HepG2 (cell line): ENCODE measurements around the gene KISS1. TPM values are rescaled to one million over a fixed set of nuclear protein-coding genes. Genes with fewer than 3 reads are reported as not detected.

Source experiments
- HDAC6 ChIP-seq: fragments of 200-600 bp; sonication (generic); IDR thresholded peaks from 2 replicates; pipeline ENCODE4 v1.7.0; 2017; ENCODE audit warnings: mild to moderate bottlenecking, antibody characterized with exemption, low read length, low read depth
- HHEX ChIP-seq: IDR thresholded peaks from 2 replicates; pipeline ENCODE4 v1.6.1; 2016; ENCODE audit warnings: control low read depth
- HNF4A ChIP-seq: sonication (generic); formaldehyde crosslinking; IDR thresholded peaks from 2 replicates; pipeline ENCODE4 v1.4.0; 2020; ENCODE audit warnings: missing genetic modification reagents
- HNRNPL ChIP-seq: fragments of 200-400 bp; formaldehyde crosslinking; IDR thresholded peaks from 2 replicates; pipeline ENCODE4 v1.6.1; 2017; ENCODE audit warnings: mild to moderate bottlenecking, low read depth, low read length
- HOXA9 ChIP-seq: sonication (generic); formaldehyde crosslinking; IDR thresholded peaks from 2 replicates; pipeline ENCODE4 v1.8.1; 2022; ENCODE audit warnings: missing genetic modification reagents, mild to moderate bottlenecking, moderate library complexity, borderline replicate concordance
- MYNN ChIP-seq: sonication (generic); formaldehyde crosslinking; IDR thresholded peaks from 2 replicates; pipeline ENCODE4 v1.4.0; 2020; ENCODE audit warnings: mild to moderate bottlenecking, low read depth, missing genetic modification reagents
- NKX3-1 ChIP-seq: sonication (generic); formaldehyde crosslinking; IDR thresholded peaks from 2 replicates; pipeline ENCODE4 v1.5.0; 2020; ENCODE audit warnings: missing genetic modification reagents
- POLR2G ChIP-seq: fragments of 200-400 bp; formaldehyde crosslinking; IDR thresholded peaks from 2 replicates; pipeline ENCODE4 v1.6.1; 2018; ENCODE audit warnings: mild to moderate bottlenecking, low read depth, low read length, moderate library complexity
- PTBP1 ChIP-seq: fragments of 200-400 bp; formaldehyde crosslinking; IDR thresholded peaks from 2 replicates; pipeline ENCODE4 v1.6.1; 2018; ENCODE audit warnings: low read length, low read depth; ENCODE audit not compliant: poor library complexity, severe bottlenecking
- TSC22D2 ChIP-seq: sonication (generic); formaldehyde crosslinking; IDR thresholded peaks from 2 replicates; pipeline ENCODE4 v1.5.1; 2020; ENCODE audit warnings: missing genetic modification reagents, mild to moderate bottlenecking, borderline replicate concordance
- ZMYM3 ChIP-seq: sonication (generic); formaldehyde crosslinking; IDR thresholded peaks from 2 replicates; pipeline ENCODE4 v1.5.1; 2020; ENCODE audit warnings: mild to moderate bottlenecking, missing genetic modification reagents
- ZNF24 ChIP-seq: fragments of 450-650 bp; IDR thresholded peaks from 2 replicates; pipeline ENCODE4 v1.6.1; 2017; ENCODE audit warnings: antibody characterized with exemption, mild to moderate bottlenecking
- ZNF644 ChIP-seq: IDR thresholded peaks from 2 replicates; pipeline ENCODE4 v1.6.1; 2016; ENCODE audit warnings: low read depth
- ZSCAN21 ChIP-seq: sonication (generic); formaldehyde crosslinking; IDR thresholded peaks from 2 replicates; pipeline ENCODE4 v1.8.0; 2022; ENCODE audit warnings: mild to moderate bottlenecking, missing genetic modification reagents, moderate library complexity, borderline replicate concordance
- ZZZ3 ChIP-seq: sonication (generic); formaldehyde crosslinking; IDR thresholded peaks from 2 replicates; pipeline ENCODE4 v1.4.0; 2020; ENCODE audit warnings: missing genetic modification reagents, mild to moderate bottlenecking, borderline replicate concordance
- polyA plus RNA-seq, 8 experiments: library from polyadenylated mRNA; depleted of rRNA in 3 of 8; stranded (reverse) in 7 of 8; unstranded in 1 of 8; fragments of >200 nt; fragmentation: Illumina TruSeq in 4 of 8; extraction: Trizol in 4 of 8; gene quantifications; 2 replicates each; pipeline versions ENCODE4 v1.2.1 to v1.2.3, GENCODE V29; 2011 to 2016; ENCODE audit warnings: low read depth in 4 of 8, missing spikeins in 1 of 8, mixed read lengths in 1 of 8; ENCODE audit not compliant: insufficient read depth in 1 of 8
- total RNA-seq, 5 experiments: library from RNA; depleted of rRNA; stranded (reverse); fragments of >200 nt; fragmentation: Illumina TruSeq; extraction: Trizol; gene quantifications; 2 replicates each; pipeline ENCODE4 v1.2.3, GENCODE V29; 2016; ENCODE audit warnings: low read depth in 1 of 5
- TF ChIP-seq, protein P1 (sequence below): sonication (generic); formaldehyde crosslinking; IDR thresholded peaks from 2 replicates; pipeline ENCODE4 v1.4.0; 2020; ENCODE audit warnings: low read depth, mild to moderate bottlenecking, missing genetic modification reagents
- TF ChIP-seq, protein P2 (sequence below), 2 experiments: sonication (generic) in 1 of 2; formaldehyde crosslinking in 1 of 2; IDR thresholded peaks; 2 replicates each; pipeline versions ENCODE4 v1.5.1 to v1.6.1; 2011 to 2020; ENCODE audit warnings: borderline replicate concordance in 1 of 2, low read depth in 1 of 2, low read length in 1 of 2, mild to moderate bottlenecking in 1 of 2, missing genetic modification reagents in 1 of 2, moderate library complexity in 1 of 2
- TF ChIP-seq, protein P3 (sequence below): sonication (generic); formaldehyde crosslinking; IDR thresholded peaks from 2 replicates; pipeline ENCODE4 v1.5.0; 2020; ENCODE audit warnings: mild to moderate bottlenecking, low read depth, missing genetic modification reagents, borderline replicate concordance
- TF ChIP-seq, protein P4 (sequence below): sonication (generic); formaldehyde crosslinking; IDR thresholded peaks from 2 replicates; pipeline ENCODE4 v1.4.0; 2020; ENCODE audit warnings: missing genetic modification reagents
- TF ChIP-seq, protein P5 (sequence below): sonication (generic); formaldehyde crosslinking; IDR thresholded peaks from 2 replicates; pipeline ENCODE4 v1.8.1; 2023; ENCODE audit warnings: mild to moderate bottlenecking, missing genetic modification reagents

Gene KISS1
- total and polyA plus RNA-seq, 2 of the 13 experiments (the other 11 are each of a cell fraction or from before 2014, with no cell fraction given), result 0.24 to 0.80 TPM

DNA sequence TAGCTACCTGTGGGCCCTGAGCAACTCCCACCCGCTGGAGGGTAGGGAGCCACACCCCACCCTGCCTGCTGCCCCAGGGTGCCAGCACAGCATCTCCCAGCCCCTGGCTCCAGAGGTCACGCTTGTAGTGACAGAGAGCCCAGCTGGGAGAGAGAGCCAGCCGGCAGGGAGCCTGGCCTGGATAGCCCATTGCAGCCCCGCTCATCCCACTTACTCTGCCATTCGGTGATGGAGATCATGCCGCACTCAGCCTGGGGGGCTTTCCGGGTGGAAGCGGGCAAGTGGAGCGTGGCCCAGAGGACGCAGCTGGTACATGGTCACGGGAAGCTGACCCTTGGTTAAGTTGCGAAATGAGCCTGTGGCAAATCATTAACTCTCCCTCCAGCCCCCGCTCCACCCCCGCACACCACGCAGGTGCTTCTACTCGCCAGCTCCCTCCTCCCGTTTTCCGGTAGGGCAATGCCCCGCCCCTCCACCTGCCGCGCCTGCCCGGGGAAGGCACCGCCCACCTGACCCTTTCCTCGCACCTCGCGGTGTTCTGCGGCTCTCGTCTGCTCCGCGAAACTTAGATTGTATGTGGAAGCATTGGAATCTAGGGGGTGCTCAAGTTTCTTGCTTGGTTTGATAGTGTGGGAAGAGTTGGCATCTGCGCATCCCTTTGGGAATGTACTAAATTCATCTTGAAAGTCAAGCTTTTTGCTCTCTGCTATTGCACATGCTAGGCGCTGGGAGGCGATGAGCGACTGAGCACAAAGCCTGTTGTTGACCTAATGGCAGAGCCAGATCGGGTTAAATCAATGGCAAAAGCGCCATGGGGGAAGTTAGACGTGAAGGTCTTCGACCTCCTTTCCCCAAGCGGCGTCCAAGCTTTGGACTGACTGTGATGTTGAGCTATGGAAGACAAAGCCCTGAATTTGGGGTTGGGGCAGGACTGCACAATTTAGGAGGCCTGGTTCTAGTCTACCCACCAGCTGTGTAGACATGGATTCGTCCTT is 17.7 kb upstream of the KISS1 start, which contains the start of gene GOLT1A (continued):
- TF ChIP-seq HNF4A (CRISPR knock-in tag), result peak; percentile 60
- peak; percentile 82 for TF ChIP-seq POLR2G
- TF ChIP-seq, protein P1, sequence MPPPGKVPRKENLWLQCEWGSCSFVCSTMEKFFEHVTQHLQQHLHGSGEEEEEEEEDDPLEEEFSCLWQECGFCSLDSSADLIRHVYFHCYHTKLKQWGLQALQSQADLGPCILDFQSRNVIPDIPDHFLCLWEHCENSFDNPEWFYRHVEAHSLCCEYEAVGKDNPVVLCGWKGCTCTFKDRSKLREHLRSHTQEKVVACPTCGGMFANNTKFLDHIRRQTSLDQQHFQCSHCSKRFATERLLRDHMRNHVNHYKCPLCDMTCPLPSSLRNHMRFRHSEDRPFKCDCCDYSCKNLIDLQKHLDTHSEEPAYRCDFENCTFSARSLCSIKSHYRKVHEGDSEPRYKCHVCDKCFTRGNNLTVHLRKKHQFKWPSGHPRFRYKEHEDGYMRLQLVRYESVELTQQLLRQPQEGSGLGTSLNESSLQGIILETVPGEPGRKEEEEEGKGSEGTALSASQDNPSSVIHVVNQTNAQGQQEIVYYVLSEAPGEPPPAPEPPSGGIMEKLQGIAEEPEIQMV (CRISPR knock-in tag), result no peak
- TF ChIP-seq, protein P2, sequence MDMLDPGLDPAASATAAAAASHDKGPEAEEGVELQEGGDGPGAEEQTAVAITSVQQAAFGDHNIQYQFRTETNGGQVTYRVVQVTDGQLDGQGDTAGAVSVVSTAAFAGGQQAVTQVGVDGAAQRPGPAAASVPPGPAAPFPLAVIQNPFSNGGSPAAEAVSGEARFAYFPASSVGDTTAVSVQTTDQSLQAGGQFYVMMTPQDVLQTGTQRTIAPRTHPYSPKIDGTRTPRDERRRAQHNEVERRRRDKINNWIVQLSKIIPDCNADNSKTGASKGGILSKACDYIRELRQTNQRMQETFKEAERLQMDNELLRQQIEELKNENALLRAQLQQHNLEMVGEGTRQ (IDR thresholded peaks at IDR 0.05; ENCODE audit: low read depth, low read length), result peak; percentile 6; the same call in 1 of the 2 replicates
- TF ChIP-seq, protein P2 (CRISPR knock-in tag; IDR thresholded peaks at IDR 0.05; ENCODE audit: borderline replicate concordance), result peak; percentile 77
- no peak for TF ChIP-seq MYNN (CRISPR knock-in tag)
- TF ChIP-seq, protein P3, sequence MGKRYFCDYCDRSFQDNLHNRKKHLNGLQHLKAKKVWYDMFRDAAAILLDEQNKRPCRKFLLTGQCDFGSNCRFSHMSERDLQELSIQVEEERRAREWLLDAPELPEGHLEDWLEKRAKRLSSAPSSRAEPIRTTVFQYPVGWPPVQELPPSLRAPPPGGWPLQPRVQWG (CRISPR knock-in tag), result no peak
- no peak for TF ChIP-seq HOXA9 (CRISPR knock-in tag)
- TF ChIP-seq TSC22D2 (CRISPR knock-in tag), result peak; percentile 77; the same call in 1 of the 2 replicates
- peak; percentile 72; the same call in 1 of the 2 replicates for TF ChIP-seq ZNF644 (CRISPR knock-in tag)
- TF ChIP-seq HDAC6, result no peak
- TF ChIP-seq, protein P4, sequence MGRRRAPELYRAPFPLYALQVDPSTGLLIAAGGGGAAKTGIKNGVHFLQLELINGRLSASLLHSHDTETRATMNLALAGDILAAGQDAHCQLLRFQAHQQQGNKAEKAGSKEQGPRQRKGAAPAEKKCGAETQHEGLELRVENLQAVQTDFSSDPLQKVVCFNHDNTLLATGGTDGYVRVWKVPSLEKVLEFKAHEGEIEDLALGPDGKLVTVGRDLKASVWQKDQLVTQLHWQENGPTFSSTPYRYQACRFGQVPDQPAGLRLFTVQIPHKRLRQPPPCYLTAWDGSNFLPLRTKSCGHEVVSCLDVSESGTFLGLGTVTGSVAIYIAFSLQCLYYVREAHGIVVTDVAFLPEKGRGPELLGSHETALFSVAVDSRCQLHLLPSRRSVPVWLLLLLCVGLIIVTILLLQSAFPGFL (CRISPR knock-in tag), result no peak
- no peak; the same call in 1 of the 2 replicates for TF ChIP-seq HHEX (CRISPR knock-in tag)
- TF ChIP-seq ZMYM3 (CRISPR knock-in tag), result no peak
- TF ChIP-seq HNRNPL, result peak; percentile 85
- TF ChIP-seq NKX3-1 (CRISPR knock-in tag), result peak; percentile 69; the same call in 1 of the 2 replicates
- TF ChIP-seq ZSCAN21 (CRISPR knock-in tag), result peak; percentile 61
- no peak for TF ChIP-seq PTBP1
- no peak for TF ChIP-seq ZNF24
- TF ChIP-seq, protein P5, sequence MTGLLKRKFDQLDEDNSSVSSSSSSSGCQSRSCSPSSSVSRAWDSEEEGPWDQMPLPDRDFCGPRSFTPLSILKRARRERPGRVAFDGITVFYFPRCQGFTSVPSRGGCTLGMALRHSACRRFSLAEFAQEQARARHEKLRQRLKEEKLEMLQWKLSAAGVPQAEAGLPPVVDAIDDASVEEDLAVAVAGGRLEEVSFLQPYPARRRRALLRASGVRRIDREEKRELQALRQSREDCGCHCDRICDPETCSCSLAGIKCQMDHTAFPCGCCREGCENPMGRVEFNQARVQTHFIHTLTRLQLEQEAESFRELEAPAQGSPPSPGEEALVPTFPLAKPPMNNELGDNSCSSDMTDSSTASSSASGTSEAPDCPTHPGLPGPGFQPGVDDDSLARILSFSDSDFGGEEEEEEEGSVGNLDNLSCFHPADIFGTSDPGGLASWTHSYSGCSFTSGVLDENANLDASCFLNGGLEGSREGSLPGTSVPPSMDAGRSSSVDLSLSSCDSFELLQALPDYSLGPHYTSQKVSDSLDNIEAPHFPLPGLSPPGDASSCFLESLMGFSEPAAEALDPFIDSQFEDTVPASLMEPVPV (CRISPR knock-in tag), result peak; percentile 87
- TF ChIP-seq ZZZ3 (CRISPR knock-in tag), result peak; percentile 20; the same call in 1 of the 2 replicates
